D721Med (cell line): ENCODE results near the gene ZNF385B.

ENCODE experiments used
- DNase-seq: peaks from one replicate; pipeline ENCODE4 v3.0.0; 2011; ENCODE audit warnings: low spot score; ENCODE audit not compliant: insufficient read length
- FAIRE-seq: peaks from 2 replicates; lab custom pipeline; 2011; peaks lifted over from hg19 to GRCh38; lab: Jason Lieb, UNC
- CTCF ChIP-seq: IDR thresholded peaks from 2 replicates; pipeline ENCODE4 v1.5.1; 2012; ENCODE audit warnings: mild to moderate bottlenecking, control low read depth; ENCODE audit not compliant: insufficient read depth; ENCODE audit errors: missing control alignments

ZNF385B gene

DNA sequence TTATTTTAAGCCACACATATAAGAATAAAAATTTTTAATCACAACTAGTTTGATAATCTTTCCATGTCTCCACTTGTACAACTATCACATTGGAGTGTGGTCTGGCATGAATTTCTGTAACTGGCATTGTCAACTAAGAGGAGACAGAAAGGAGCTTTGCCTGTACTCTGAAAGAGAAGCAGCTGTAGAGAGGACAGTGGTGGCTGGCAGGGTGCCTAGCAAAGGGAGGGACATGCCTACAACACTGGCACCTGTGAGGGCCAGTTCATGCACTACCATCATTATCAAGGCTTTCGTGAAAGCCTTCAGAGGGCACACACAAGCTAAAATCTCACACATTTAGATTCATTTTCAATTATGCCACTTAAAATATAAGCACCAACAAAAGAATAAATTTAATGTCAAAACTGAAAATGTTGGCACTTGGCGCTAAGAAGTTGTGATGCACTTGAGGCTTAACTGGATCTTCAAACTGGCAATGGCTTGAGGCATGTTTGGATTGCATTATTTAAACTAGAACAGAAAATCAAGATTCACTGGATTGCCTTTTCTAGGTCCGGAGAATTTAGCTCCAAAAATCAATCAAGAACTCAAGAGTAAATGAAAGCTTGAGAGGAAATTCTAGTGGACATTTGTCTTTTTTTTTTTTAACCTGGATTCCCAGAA is 238.6 kb downstream of the ZNF385B start:
- TF ChIP-seq CTCF = no peak
- FAIRE-seq = no peak
- no peak for DNase-seq

GRCh38 chr2:179622112-179622511 is 239.3 kb downstream of the ZNF385B start:
- TF ChIP-seq CTCF = no peak
- DNase-seq (no peak), FAIRE-seq (no peak)

GRCh38 chr2:179619947-179620467 is 241.4 kb downstream of the ZNF385B start:
- TF ChIP-seq CTCF = no peak
- DNase-seq = no peak
- FAIRE-seq = no peak

- DNase-seq (no peak), FAIRE-seq (no peak)
- TF ChIP-seq CTCF = no peak
Observed at GRCh38 chr2:179614121-179614520, 247.3 kb downstream of the ZNF385B start.

- no peak for TF ChIP-seq CTCF
- no peak for DNase-seq
- no peak for FAIRE-seq
Observed at GRCh38 chr2:179613701-179614100, 247.7 kb downstream of the ZNF385B start.

- TF ChIP-seq CTCF = no peak
- DNase-seq (no peak), FAIRE-seq (no peak)
Observed at GRCh38 chr2:179613299-179613651, 248.1 kb downstream of the ZNF385B start.

- DNase-seq (no peak), FAIRE-seq (no peak)
- TF ChIP-seq CTCF = no peak
Observed at GRCh38 chr2:179612591-179613298, 248.7 kb downstream of the ZNF385B start.
